ENCODE measurements around the gene KRT6B.
"Not testable (repeated sequence)": the region's sequence is repeated elsewhere in the genome, so short reads cannot be mapped to it uniquely, and the experiment has no call there.

The KRT6B gene

DNA sequence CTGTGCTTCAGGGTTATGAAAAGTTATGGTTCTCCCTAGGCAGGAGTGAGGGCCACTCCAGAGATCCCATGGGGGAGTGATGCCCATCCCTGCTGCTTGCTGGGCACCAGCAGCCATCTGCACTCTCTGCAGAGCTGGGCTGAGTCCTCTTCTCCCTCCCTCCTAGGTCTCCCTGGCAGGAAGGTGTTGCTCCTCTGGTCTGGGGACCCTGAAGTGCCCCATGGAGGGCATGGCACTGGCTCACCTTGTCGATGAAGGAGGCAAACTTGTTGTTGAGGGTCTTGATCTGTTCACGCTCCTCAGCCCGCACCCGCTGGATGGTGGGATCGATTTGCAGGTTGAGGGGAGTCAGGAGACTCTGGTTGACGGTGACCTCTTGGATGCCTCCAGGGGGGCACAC, 40.5 kb upstream of the KRT6B start:
- peaks cover 20% of the 10 kb centered on the region for H3K4me1 ChIP-seq (ENCODE audit: control insufficient read depth, low read depth, low read length)

DNA sequence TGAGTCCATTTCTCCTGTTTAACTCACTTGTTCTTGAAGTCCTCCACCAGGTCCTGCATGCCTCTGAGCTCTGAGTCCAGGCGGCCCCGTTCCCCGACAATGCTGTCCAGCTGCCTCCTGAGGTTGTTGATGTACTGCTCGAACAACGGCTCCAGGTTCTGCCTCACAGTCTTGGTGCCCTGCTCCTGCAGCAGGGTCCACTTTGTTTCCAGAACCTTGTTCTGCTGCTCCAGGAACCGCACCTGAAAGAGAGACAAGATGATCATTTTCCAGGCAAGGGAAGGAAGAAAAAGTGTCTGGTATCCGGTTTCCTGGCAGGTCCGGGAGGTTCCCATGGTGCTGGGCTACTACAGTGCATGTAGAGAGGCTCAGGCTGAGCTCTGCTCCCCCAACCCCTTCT, 39.5 kb upstream of the KRT6B start:
- not testable (repeated sequence) for H3K27ac ChIP-seq (ENCODE audit: low read length); H3K27me3 ChIP-seq (ENCODE audit: control insufficient read depth, insufficient read depth, low read length); H3K9ac ChIP-seq (ENCODE audit: low read length); H3K9me3 ChIP-seq (ENCODE audit: control insufficient read depth, low read depth, low read length); H3K4me3 ChIP-seq (ENCODE audit: low read length); H3K36me3 ChIP-seq (ENCODE audit: control insufficient read depth, low read depth, low read length)
- H3K4me1 ChIP-seq (ENCODE audit: control insufficient read depth, low read depth, low read length), result peaks cover 20% of the 10 kb centered on the region

More for the DNA sequence above, 40.5 kb upstream of the KRT6B start:
- not testable (repeated sequence) for H3K27ac ChIP-seq (ENCODE audit: low read length); H3K36me3 ChIP-seq (ENCODE audit: control insufficient read depth, low read depth, low read length); H3K4me3 ChIP-seq (ENCODE audit: low read length); H3K9me3 ChIP-seq (ENCODE audit: control insufficient read depth, low read depth, low read length); H3K27me3 ChIP-seq (ENCODE audit: control insufficient read depth, insufficient read depth, low read length); H3K9ac ChIP-seq (ENCODE audit: low read length)

DNA sequence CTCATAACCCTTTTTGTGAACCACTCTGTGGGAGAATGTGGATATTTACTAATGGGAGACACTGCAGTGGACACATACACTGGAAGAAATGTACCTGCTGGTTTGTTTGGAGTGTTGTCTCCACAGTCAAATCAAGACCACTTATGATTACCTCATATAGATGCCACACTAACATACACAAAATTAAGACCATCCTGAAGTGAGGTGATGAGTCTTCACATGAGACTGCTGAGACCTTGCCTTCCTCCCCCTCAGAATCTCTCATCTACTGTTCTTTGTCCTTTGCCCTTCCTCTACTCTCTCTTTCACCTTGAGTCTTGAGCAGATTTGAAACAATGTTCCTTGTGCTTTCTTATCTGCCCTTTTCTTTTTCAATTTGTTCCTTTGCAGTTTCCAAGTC, 36.8 kb upstream of the KRT6B start:
- no peak overlapping the region for H3K4me3 ChIP-seq (ENCODE audit: low read length)
- no peak overlapping the region for H3K9ac ChIP-seq (ENCODE audit: low read length)
- H3K36me3 ChIP-seq (ENCODE audit: control insufficient read depth, low read depth, low read length), result no peaks in the 10 kb centered on the region
- no peaks in the 10 kb centered on the region for H3K4me1 ChIP-seq (ENCODE audit: control insufficient read depth, low read depth, low read length)
- no peaks in the 10 kb centered on the region for H3K27me3 ChIP-seq (ENCODE audit: control insufficient read depth, insufficient read depth, low read length)
- no peaks in the 10 kb centered on the region for H3K9me3 ChIP-seq (ENCODE audit: control insufficient read depth, low read depth, low read length)
- H3K27ac ChIP-seq (ENCODE audit: low read length), result no peak overlapping the region

DNA sequence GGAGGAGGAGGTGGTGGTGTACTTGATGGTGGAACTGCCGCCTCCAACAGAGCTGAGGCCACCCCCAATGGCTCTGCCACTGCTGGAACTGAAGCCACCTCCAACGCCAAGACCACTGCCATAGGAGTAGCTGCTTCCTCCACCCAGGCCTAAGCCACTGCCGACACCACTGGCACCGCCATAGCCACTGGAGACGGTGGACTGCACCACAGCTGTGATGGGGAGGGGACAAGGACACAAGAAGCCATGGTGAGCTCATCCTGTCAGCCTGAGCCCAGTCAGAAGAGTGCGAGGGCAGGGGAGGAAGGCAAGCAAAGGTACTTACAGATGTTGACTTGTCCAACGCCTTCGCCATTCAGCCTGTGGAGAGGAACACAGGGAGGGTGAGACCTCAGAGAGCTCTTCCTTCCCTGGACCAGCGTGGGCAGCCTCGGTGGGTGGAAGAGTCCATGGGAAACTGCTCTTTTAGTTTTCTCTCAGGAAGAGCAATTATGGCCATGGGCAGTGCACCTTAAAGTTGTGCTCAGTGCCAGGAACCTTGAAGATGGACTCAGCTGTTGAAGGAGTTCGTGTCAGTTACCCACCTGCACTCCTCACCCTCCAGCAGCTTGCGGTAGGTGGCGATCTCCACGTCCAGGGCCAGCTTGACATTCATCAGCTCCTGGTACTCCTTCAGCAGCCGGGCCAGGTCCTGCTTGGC, 35.9 kb upstream of the KRT6B start:
- not testable (repeated sequence) for H3K9ac ChIP-seq (ENCODE audit: low read length); H3K9me3 ChIP-seq (ENCODE audit: control insufficient read depth, low read depth, low read length); H3K27me3 ChIP-seq (ENCODE audit: control insufficient read depth, insufficient read depth, low read length); H3K36me3 ChIP-seq (ENCODE audit: control insufficient read depth, low read depth, low read length); H3K4me1 ChIP-seq (ENCODE audit: control insufficient read depth, low read depth, low read length); H3K27ac ChIP-seq (ENCODE audit: low read length); H3K4me3 ChIP-seq (ENCODE audit: low read length)

DNA sequence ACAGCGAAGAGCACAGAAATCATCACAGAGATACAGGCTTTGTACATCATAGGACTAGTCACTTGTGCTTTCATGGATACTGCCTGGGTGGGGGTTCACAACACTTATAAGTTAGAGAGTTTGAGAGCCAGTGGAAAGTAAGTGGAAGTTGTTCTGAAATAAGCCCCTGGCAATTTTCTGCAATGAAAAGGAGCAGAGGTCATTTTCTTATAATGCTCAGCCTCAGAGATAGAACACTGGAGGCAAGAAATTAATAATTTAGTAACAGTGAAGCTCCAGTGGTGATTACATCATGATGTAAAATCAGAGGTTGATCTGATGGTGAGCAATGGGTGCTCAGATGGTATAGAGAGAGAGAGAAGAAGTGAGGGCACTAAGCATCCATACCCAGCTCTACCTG, 35.3 kb upstream of the KRT6B start:
- Histone ChIP-seq H3K9me3 (ENCODE audit: control insufficient read depth, low read depth, low read length) (no peaks in the 10 kb centered on the region), H3K4me3 (ENCODE audit: low read length) (no peak overlapping the region), H3K9ac (ENCODE audit: low read length) (no peak overlapping the region), H3K27me3 (ENCODE audit: control insufficient read depth, insufficient read depth, low read length) (no peaks in the 10 kb centered on the region), H3K4me1 (ENCODE audit: control insufficient read depth, low read depth, low read length) (no peaks in the 10 kb centered on the region), H3K27ac (ENCODE audit: low read length) (no peak overlapping the region), H3K36me3 (ENCODE audit: control insufficient read depth, low read depth, low read length) (no peaks in the 10 kb centered on the region)

DNA sequence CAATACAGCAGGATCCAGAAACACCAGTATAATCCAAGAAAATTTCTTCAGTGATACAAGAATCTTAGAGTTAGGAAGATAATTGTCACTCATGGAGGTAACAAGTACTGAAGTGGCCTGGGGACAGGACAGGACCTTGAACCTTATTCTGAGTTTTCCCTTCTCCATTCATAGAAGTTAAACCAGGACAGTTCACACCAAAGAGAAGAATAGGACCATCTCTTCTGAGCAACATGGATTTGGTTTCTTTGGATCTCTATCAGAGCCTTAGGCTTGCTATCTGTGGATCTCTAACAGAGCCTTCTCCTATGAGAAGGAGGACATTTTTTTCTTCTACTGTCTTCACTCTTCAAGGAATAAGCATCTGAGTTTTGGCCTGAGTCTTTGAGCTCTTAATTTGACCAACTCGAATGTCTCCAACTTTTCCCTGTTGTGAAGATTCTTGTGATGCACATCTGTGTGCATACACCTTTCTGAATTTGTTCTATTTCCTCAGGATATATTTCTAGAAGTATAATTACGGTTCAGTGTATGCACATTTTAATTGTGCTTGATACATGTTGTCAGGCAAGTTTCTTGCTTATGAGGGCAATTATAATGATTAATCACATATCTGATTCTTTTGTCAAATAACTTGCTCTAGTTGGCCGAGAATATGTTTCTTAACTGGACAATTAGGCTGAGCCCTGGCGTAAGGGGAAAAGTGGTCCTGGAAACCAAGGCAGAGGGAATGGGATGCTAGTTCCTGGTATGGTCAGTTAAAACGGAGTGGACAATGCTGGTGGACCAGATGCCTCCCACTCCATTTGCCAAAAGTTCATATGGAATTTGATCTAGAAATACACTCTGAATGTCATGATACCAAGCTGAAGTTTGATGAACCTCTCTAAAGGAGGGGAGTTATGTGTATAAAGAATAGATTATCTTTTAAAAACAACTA, 34.5 kb upstream of the KRT6B start:
- Histone ChIP-seq H3K4me3 (ENCODE audit: low read length) (no peak overlapping the region), H3K9ac (ENCODE audit: low read length) (no peak overlapping the region), H3K27ac (ENCODE audit: low read length) (no peak overlapping the region), H3K4me1 (ENCODE audit: control insufficient read depth, low read depth, low read length) (no peaks in the 10 kb centered on the region), H3K27me3 (ENCODE audit: control insufficient read depth, insufficient read depth, low read length) (no peaks in the 10 kb centered on the region), H3K36me3 (ENCODE audit: control insufficient read depth, low read depth, low read length) (no peaks in the 10 kb centered on the region), H3K9me3 (ENCODE audit: control insufficient read depth, low read depth, low read length) (no peaks in the 10 kb centered on the region)

DNA sequence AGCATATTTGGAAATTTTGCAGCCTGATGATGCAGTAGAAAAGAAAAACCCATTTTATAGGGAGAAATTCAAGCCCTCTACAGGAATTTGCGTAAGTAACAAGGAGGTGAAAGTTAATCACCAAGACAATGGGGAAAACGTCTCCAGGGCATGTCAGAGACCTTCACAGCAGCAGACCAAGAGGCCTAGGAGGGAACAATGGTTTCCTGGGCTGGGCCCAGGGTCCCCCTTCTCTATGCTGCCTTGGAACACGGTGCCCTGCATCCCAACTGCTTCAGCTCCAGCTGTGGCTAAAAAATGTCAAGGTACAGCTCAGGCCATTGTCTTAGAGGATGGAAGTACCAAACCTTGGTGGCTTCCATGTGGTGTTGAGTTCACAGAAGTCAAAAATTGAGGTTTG, 28.1 kb upstream of the KRT6B start:
- Histone ChIP-seq H3K4me1 (ENCODE audit: control insufficient read depth, low read depth, low read length) (no peaks in the 10 kb centered on the region), H3K9ac (ENCODE audit: low read length) (no peak overlapping the region), H3K9me3 (ENCODE audit: control insufficient read depth, low read depth, low read length) (no peaks in the 10 kb centered on the region), H3K27ac (ENCODE audit: low read length) (no peak overlapping the region), H3K36me3 (ENCODE audit: control insufficient read depth, low read depth, low read length) (no peaks in the 10 kb centered on the region), H3K27me3 (ENCODE audit: control insufficient read depth, insufficient read depth, low read length) (no peaks in the 10 kb centered on the region), H3K4me3 (ENCODE audit: low read length) (no peak overlapping the region)

DNA sequence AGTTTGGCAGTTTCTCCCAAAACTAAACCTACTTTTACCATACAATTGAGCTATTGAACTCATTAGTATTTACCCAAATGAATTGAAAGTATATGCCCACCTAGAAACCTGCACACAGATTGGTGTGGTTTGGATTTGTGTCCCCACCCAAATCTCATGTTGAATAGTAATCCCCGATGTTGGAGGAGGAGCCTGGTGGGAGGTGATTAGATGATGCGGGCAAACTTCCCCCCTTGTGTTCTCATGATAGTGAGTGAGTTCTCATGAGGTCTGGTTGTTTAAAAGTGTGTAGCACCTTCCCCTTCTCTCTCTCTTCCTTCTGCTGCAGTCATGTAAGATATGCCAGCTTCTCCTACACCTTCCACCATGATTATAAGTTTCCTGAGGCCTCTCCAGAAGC, 25.7 kb upstream of the KRT6B start:
- H3K9me3 ChIP-seq (ENCODE audit: control insufficient read depth, low read depth, low read length), result no peaks in the 10 kb centered on the region
- no peak overlapping the region for H3K4me3 ChIP-seq (ENCODE audit: low read length)
- H3K4me1 ChIP-seq (ENCODE audit: control insufficient read depth, low read depth, low read length), result no peaks in the 10 kb centered on the region
- no peaks in the 10 kb centered on the region for H3K27me3 ChIP-seq (ENCODE audit: control insufficient read depth, insufficient read depth, low read length)
- no peaks in the 10 kb centered on the region for H3K36me3 ChIP-seq (ENCODE audit: control insufficient read depth, low read depth, low read length)
- no peak overlapping the region for H3K27ac ChIP-seq (ENCODE audit: low read length)
- H3K9ac ChIP-seq (ENCODE audit: low read length), result no peak overlapping the region

DNA sequence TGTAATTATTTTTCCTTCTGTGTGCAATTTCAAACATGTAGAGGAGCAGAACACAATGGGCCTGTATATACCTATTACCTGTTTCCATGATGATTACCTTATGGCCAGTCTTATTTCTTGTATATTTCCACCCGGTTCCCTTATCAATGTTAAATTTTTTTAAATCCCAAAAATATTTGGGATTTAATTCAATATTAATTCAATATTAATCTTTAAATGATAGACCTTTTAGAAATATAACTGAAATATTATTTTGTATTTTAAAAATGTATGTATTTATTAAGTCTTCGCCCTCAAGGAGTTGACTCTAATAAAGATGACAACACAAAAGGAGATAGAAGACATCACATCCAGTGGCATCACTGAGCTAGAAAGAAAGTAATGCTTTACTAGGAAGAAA, 22.3 kb upstream of the KRT6B start:
- H3K36me3 ChIP-seq (ENCODE audit: control insufficient read depth, low read depth, low read length), result no peaks in the 10 kb centered on the region
- no peak overlapping the region for H3K9ac ChIP-seq (ENCODE audit: low read length)
- no peaks in the 10 kb centered on the region for H3K4me1 ChIP-seq (ENCODE audit: control insufficient read depth, low read depth, low read length)
- no peak overlapping the region for H3K4me3 ChIP-seq (ENCODE audit: low read length)
- no peaks in the 10 kb centered on the region for H3K9me3 ChIP-seq (ENCODE audit: control insufficient read depth, low read depth, low read length)
- H3K27me3 ChIP-seq (ENCODE audit: control insufficient read depth, insufficient read depth, low read length), result no peaks in the 10 kb centered on the region
- H3K27ac ChIP-seq (ENCODE audit: low read length), result no peak overlapping the region

DNA sequence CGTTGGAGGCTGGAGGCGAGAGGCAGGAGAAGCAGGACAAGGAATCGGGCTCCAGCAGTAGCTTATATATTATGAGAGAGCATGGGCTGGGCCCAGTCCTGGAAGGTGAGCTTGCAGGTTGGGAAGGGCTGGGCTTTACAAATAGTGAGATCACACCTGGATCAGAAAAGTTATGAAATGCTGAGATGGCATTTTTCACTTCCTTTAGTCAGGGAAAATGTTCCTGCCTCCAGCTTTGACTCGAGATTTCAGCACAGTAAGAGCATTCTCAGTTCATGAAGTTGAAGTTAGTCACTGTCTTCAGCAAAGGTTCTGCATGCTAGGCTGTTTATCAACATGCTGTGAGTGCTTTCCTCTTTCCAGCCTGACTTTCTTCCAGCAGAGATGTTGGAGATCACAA, 21.8 kb upstream of the KRT6B start, which contains the start of gene KRT6C:
Gene KRT6C, minus strand, starts transcription at position 38 of the 400 bp plus-strand sequence. CDS start 68 bp downstream, outside the sequence.
- H3K9ac ChIP-seq (ENCODE audit: low read length), result no peak within 1 kb of the TSS
- H3K27me3 ChIP-seq (ENCODE audit: control insufficient read depth, insufficient read depth, low read length), result no peaks in the 10 kb centered on the region
- H3K36me3 ChIP-seq (ENCODE audit: control insufficient read depth, low read depth, low read length), result no peaks in the 10 kb centered on the region
- no peak within 1 kb of the TSS for H3K4me3 ChIP-seq (ENCODE audit: low read length)
- H3K27ac ChIP-seq (ENCODE audit: low read length), result no peak within 1 kb of the TSS
- no peaks in the 10 kb centered on the region for H3K4me1 ChIP-seq (ENCODE audit: control insufficient read depth, low read depth, low read length)
- no peaks in the 10 kb centered on the region for H3K9me3 ChIP-seq (ENCODE audit: control insufficient read depth, low read depth, low read length)

DNA sequence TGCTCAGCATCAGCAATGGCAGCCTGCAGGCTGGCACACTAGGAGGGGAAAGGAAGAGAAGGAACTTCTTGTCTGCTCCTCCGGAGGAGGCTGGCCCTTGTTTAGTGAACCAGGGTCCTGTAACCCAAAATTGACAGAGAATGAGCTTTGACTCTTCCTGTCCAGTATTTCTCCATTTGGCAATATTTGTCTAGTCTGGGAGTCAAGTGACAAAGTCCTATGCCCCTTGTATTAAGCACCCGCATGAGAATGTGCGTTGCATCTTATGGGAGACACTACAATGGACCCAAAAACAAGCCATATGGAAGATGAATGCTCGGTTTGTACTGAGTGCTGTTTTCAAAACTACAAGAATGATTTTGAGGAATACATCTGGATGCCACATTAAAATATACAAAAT, 17.9 kb upstream of the KRT6B start:
- Histone ChIP-seq H3K9me3 (ENCODE audit: control insufficient read depth, low read depth, low read length) (no peaks in the 10 kb centered on the region), H3K36me3 (ENCODE audit: control insufficient read depth, low read depth, low read length) (no peaks in the 10 kb centered on the region), H3K27me3 (ENCODE audit: control insufficient read depth, insufficient read depth, low read length) (no peaks in the 10 kb centered on the region), H3K9ac (ENCODE audit: low read length) (no peak overlapping the region), H3K27ac (ENCODE audit: low read length) (no peak overlapping the region), H3K4me3 (ENCODE audit: low read length) (no peak overlapping the region), H3K4me1 (ENCODE audit: control insufficient read depth, low read depth, low read length) (no peaks in the 10 kb centered on the region)

DNA sequence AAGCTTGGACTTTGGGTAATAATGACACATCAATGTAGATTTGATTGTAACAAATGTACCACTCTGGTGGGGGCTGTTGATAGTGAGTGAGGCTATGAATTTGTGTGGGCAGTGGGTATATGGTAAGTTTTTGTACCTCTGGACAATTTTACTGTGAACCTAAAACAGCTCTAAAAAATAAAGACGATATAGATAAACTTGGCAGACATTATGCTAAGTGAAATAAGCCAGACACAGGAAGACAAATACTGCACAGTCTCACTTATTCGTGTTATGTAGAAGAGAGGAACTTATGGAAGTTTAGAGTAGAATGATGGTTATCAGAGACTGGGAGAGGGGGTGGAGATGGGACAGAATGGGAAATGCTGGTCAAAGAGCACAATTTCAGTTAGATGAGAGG, 13.0 kb upstream of the KRT6B start:
- H3K27me3 ChIP-seq (ENCODE audit: control insufficient read depth, insufficient read depth, low read length), result no peaks in the 10 kb centered on the region
- H3K9me3 ChIP-seq (ENCODE audit: control insufficient read depth, low read depth, low read length), result no peaks in the 10 kb centered on the region
- no peaks in the 10 kb centered on the region for H3K36me3 ChIP-seq (ENCODE audit: control insufficient read depth, low read depth, low read length)
- no peak overlapping the region for H3K9ac ChIP-seq (ENCODE audit: low read length)
- H3K4me3 ChIP-seq (ENCODE audit: low read length), result no peak overlapping the region
- no peak overlapping the region for H3K27ac ChIP-seq (ENCODE audit: low read length)
- no peaks in the 10 kb centered on the region for H3K4me1 ChIP-seq (ENCODE audit: control insufficient read depth, low read depth, low read length)

Measured in iPS-18a (cell line).